SK-N-MC (cell line): ENCODE results near the gene DPP8.

Source experiments
- FOXP2 ChIP-seq: optimal IDR thresholded peaks from 2 replicates; pipeline ENCODE3; 2011; ENCODE audit warnings: mild to moderate bottlenecking, moderate library complexity; ENCODE audit not compliant: insufficient read depth; ENCODE audit errors: extremely low read length, control extremely low read depth
- POLR2AphosphoS5 ChIP-seq: IDR thresholded peaks from 2 replicates; pipeline ENCODE4 v1.6.1; 2012; ENCODE audit warnings: mild to moderate bottlenecking, low read depth, low read length, borderline replicate concordance

GRCh38 chr15:65395567-65396202 is 121.8 kb downstream of the DPP8 start:
- TF ChIP-seq POLR2AphosphoS5 (no peak), FOXP2 (no peak)
